ENCODE measurements around the gene TUBA1C. TPM values are rescaled to one million over a fixed set of nuclear protein-coding genes. Genes with fewer than 3 reads are reported as not detected.

TUBA1C gene
- total RNA-seq, 1 experiment from 2014 or later, result 660 TPM

- H3K27me3 Mint-ChIP-seq (ENCODE audit: low read depth), result peaks cover 8% of the 10 kb centered on the region
- H4K5ac ChIP-seq (ENCODE audit: insufficient read length, low read depth, low read length), result no peak overlapping the region
- H4K8ac ChIP-seq (replicated peaks; ENCODE audit: insufficient read length, low read depth, low read length), result no peak overlapping the region
- no peak overlapping the region for H2BK15ac ChIP-seq (ENCODE audit: low read depth, low read length)
- no peaks in the 10 kb centered on the region for H4K20me1 ChIP-seq (ENCODE audit: control insufficient read depth, insufficient read depth, insufficient read length)
- H3K56ac ChIP-seq (ENCODE audit: insufficient read length, low read depth, low read length), result no peak overlapping the region
- H3K18ac ChIP-seq (ENCODE audit: insufficient read length, low read depth, low read length), result no peak overlapping the region
- no peak overlapping the region for H3K27ac ChIP-seq (ENCODE audit: insufficient read length, low read depth, low read length)
- no peak overlapping the region for H3K14ac ChIP-seq (ENCODE audit: insufficient read depth, low read length)
- H3K4me3 Mint-ChIP-seq, result peak overlapping the region in 1 of 2 experiments; percentile 31; a peak in 1 of 5 replicates
- no peaks in the 10 kb centered on the region; a peak in 1 of 5 replicates for H3K9me3 Mint-ChIP-seq
- H3K79me1 ChIP-seq (ENCODE audit: insufficient read depth, low read depth, low read length, poor library complexity, severe bottlenecking), result no peaks in the 10 kb centered on the region
- no peak overlapping the region for H2BK120ac ChIP-seq (ENCODE audit: low read depth, low read length, poor library complexity, severe bottlenecking)
- H3K9me3 ChIP-seq (ENCODE audit: control insufficient read depth, low read depth, low read length), result no peaks in the 10 kb centered on the region
- no peak overlapping the region for H2BK12ac ChIP-seq (ENCODE audit: insufficient read length, low read depth, low read length)
- H3K27me3 ChIP-seq (ENCODE audit: insufficient read depth, low read length), result no peaks in the 10 kb centered on the region
- no peaks in the 10 kb centered on the region for H3K36me3 Mint-ChIP-seq (ENCODE audit: insufficient read depth in 1 of 3, low read depth in 3 of 3)
- peak; percentile 67 for DNase-seq
- TF ChIP-seq CTCF (conservative IDR thresholded peaks at IDR 0.05), result no peak
- no peak overlapping the region for H3T11ph ChIP-seq (ENCODE audit: low read length)
- H3K27ac Mint-ChIP-seq, result no peak overlapping the region; a peak in 1 of 7 replicates
- H3K9ac ChIP-seq (ENCODE audit: extremely low read depth, insufficient read length, low read length), result no peak overlapping the region
- no peaks in the 10 kb centered on the region for H3K79me2 ChIP-seq (ENCODE audit: insufficient read depth, low read length)
- no peak overlapping the region for H2BK20ac ChIP-seq (ENCODE audit: low read depth, low read length, poor library complexity, severe bottlenecking)
- H4K91ac ChIP-seq (ENCODE audit: insufficient read length, low read depth, low read length), result no peak overlapping the region
- H2BK5ac ChIP-seq (ENCODE audit: insufficient read length, low read length), result no peak overlapping the region
- peaks cover 5% of the 10 kb centered on the region; the same call in 1 of the 2 replicates for H3K4me1 ChIP-seq (ENCODE audit: insufficient read depth, low read length)
- H3K4ac ChIP-seq (ENCODE audit: low read depth, low read length), result no peak overlapping the region
- no peak overlapping the region for H3K4me2 ChIP-seq (ENCODE audit: insufficient read depth, insufficient read length, low read length)
- no CpG with 5 or more reads among the region's 19 CpGs for WGBS (ENCODE audit: extremely low coverage, insufficient read length, low lambda C conversion rate)
- H3K23ac ChIP-seq (ENCODE audit: insufficient read length, low read depth, low read length), result no peak overlapping the region
- no peak overlapping the region for H2AFZ ChIP-seq (ENCODE audit: low read length)
- H2AK5ac ChIP-seq (ENCODE audit: insufficient read length, low read length), result no peak overlapping the region
- H3K23me2 ChIP-seq (ENCODE audit: insufficient read length, low read depth, low read length, poor library complexity, severe bottlenecking), result no peaks in the 10 kb centered on the region
- peaks cover 21 to 26% of the 10 kb centered on the region in 2 experiments for H3K4me1 Mint-ChIP-seq
Observed at GRCh38 chr12:49233842-49234526, 30.9 kb upstream of the TUBA1C start.

All from H9 (cell line).